K562 (cell line): Measurements from ENCODE around the gene ADAMTS1. TPM values are rescaled to one million over a fixed set of nuclear protein-coding genes. Genes with fewer than 3 reads are reported as not detected.

ENCODE experiments used
- ATAC-seq: fragments of 200-7000 bp; cut with Tn5 transposase; 3 replicates; pipeline ENCODE4 v1.9.1; 2020; ENCODE audit warnings: moderate library complexity
- BruUV-seq: library from RNA; stranded (reverse); fragments of 400-500 nt; replicated peaks from 2 replicates; lab custom pipeline; 2021; lab: Mats Ljungman, UMichigan
- CTCF ChIA-PET: fragments of 300-600 bp; formaldehyde crosslinking; extraction: SDS; loops from one replicate; lab custom pipeline; 2021; ENCODE audit warnings: low intra/inter-chr PET ratio; lab: Yijun Ruan, JAX
- POLR2A ChIA-PET: fragments of 300-600, 350-650 bp; sonication (Branson Sonifier 250); formaldehyde crosslinking; extraction: SDS; loops from one replicate; lab custom pipeline; 2021; ENCODE audit warnings: antibody characterized with exemption, inconsistent platforms; lab: Yijun Ruan, JAX
- DNase-seq, 4 experiments: peaks; one replicate each; pipeline versions ENCODE4 v3.0.0 to v3.0.0-alpha.2; 2011 to 2018; ENCODE audit warnings: low spot score in 3 of 4, mixed read lengths in 3 of 4; ENCODE audit errors: extremely low read depth in 1 of 4
- FAIRE-seq: peaks from 2 replicates; lab custom pipeline; 2011; peaks lifted over from hg19 to GRCh38; lab: Jason Lieb, UNC
- H2AFZ ChIP-seq: 2 replicates; pipeline ENCODE4 v1.6.0; 2011; ENCODE audit warnings: low read depth, low read length, control low read depth, inconsistent platforms
- H3K27ac ChIP-seq: fragments of 200-600 bp; 3 replicates; pipeline ENCODE4 v1.8.0; 2011; ENCODE audit warnings: low read depth, mild to moderate bottlenecking, control low read depth, inconsistent platforms, low read length, moderate library complexity, mixed read lengths; ENCODE audit errors: extremely low read depth
- H3K27me3 ChIP-seq, 2 experiments: fragments of 300-600 bp in 1 of 2; 2 replicates in 1 of 2; 3 replicates in 1 of 2; pipeline versions ENCODE4 v1.6.0 to v1.8.0; 2011; ENCODE audit warnings: inconsistent platforms in 2 of 2, low read length in 2 of 2, mild to moderate bottlenecking in 1 of 2, mixed read lengths in 1 of 2, moderate library complexity in 1 of 2; ENCODE audit not compliant: control insufficient read depth in 2 of 2, insufficient read depth in 2 of 2
- H3K36me3 ChIP-seq: fragments of 300-600 bp; 3 replicates; pipeline ENCODE4 v1.8.0; 2011; ENCODE audit warnings: mild to moderate bottlenecking, low read length, inconsistent platforms; ENCODE audit not compliant: control insufficient read depth, insufficient read depth
- H3K4me1 ChIP-seq, 2 experiments: fragments of 200-600 bp in 1 of 2; replicated peaks in 1 of 2; 2 replicates in 1 of 2; 3 replicates in 1 of 2; pipeline versions ENCODE4 v1.5.1 to v1.8.0; 2011; ENCODE audit warnings: inconsistent platforms in 2 of 2, low read length in 2 of 2, mild to moderate bottlenecking in 1 of 2, mixed read lengths in 1 of 2, moderate library complexity in 1 of 2; ENCODE audit not compliant: control insufficient read depth in 2 of 2, insufficient read depth in 2 of 2
- H3K4me2 ChIP-seq: 2 replicates; pipeline ENCODE4 v1.6.1; 2011; ENCODE audit warnings: low read length, control low read depth, inconsistent platforms, mixed read lengths; ENCODE audit not compliant: insufficient read depth
- H3K4me3 ChIP-seq: fragments of 200-600 bp; sonication (generic), shearing (Covaris generic); 2 replicates; pipeline ENCODE4 v1.5.1; 2016; ENCODE audit warnings: control low read depth, inconsistent platforms
- H3K79me2 ChIP-seq: fragments of 200-600 bp; 3 replicates; pipeline ENCODE4 v1.8.0; 2011; ENCODE audit warnings: low read length, inconsistent platforms; ENCODE audit not compliant: control insufficient read depth, insufficient read depth
- H3K9ac ChIP-seq, 2 experiments: 2 replicates each; pipeline versions ENCODE4 v1.6.0 to v1.6.1; 2011; ENCODE audit warnings: low read depth in 2 of 2, low read length in 2 of 2, control low read depth in 1 of 2, inconsistent platforms in 1 of 2, mild to moderate bottlenecking in 1 of 2, mixed read lengths in 1 of 2; ENCODE audit not compliant: insufficient read depth in 1 of 2
- H3K9me1 ChIP-seq: one replicate; pipeline ENCODE4 v1.6.0; 2011; ENCODE audit warnings: inconsistent platforms, mild to moderate bottlenecking, low read length, moderate library complexity; ENCODE audit not compliant: control insufficient read depth, insufficient read depth
- H3K9me3 ChIP-seq: replicated peaks from 2 replicates; pipeline ENCODE4 v1.5.1; 2011; ENCODE audit warnings: low read depth, low read length, inconsistent platforms; ENCODE audit not compliant: control insufficient read depth, insufficient read depth
- H4K20me1 ChIP-seq: replicated peaks from 2 replicates; pipeline ENCODE4 v1.6.1; 2011; ENCODE audit warnings: low read length, inconsistent platforms, mixed read lengths; ENCODE audit not compliant: control insufficient read depth, insufficient read depth
- ATF1 ChIP-seq, 2 experiments: fragments of 450-650 bp in 1 of 2; IDR thresholded peaks; 2 replicates each; pipeline ENCODE4 v1.6.1; 2016; ENCODE audit warnings: missing compliant biosample characterization in 1 of 2, missing genetic modification characterization in 1 of 2
- CBFA2T2 ChIP-seq: fragments of 450-650 bp; conservative IDR thresholded peaks from 2 replicates; pipeline ENCODE4 v1.6.1; 2017; ENCODE audit warnings: mild to moderate bottlenecking
- MLX ChIP-seq, 2 experiments: fragments of 450-650 bp in 1 of 2; sonication (generic) in 1 of 2; formaldehyde crosslinking; conservative IDR thresholded peaks; 2 replicates each; pipeline versions ENCODE4 v1.4.0 to v1.8.1; 2020 to 2022; ENCODE audit warnings: mild to moderate bottlenecking in 1 of 2, missing genetic modification reagents in 1 of 2
- PHTF2 ChIP-seq: fragments of 250-450 bp; sonication (Bioruptor Pico); IDR thresholded peaks from 2 replicates; pipeline ENCODE4 v1.5.0; 2021; ENCODE audit warnings: mild to moderate bottlenecking
- RFX5 ChIP-seq: IDR thresholded peaks from 2 replicates; pipeline ENCODE4 v1.6.1; 2011; ENCODE audit warnings: low read depth, mild to moderate bottlenecking, improper control_type of control experiment, low read length
- TAF1 ChIP-seq: IDR thresholded peaks from 2 replicates; pipeline ENCODE4 v1.6.1; 2011; ENCODE audit warnings: mild to moderate bottlenecking, low read length, moderate library complexity; ENCODE audit not compliant: insufficient read depth, control insufficient read depth, severe bottlenecking; ENCODE audit errors: extremely low read depth
- WGBS: fragments of 100-300 bp; shearing (Covaris generic); methylation state at CpG from one replicate; pipeline ENCODE4 v1.1.6; 2016; ENCODE audit warnings: low coverage, mixed read lengths; ENCODE audit not compliant: insufficient coverage; ENCODE audit errors: missing lambda C conversion rate; 5-methylcytosine and 5-hydroxymethylcytosine counted together
- in situ Hi-C: fragments of 300-500 bp; cut with MboI; formaldehyde crosslinking; loops from 4 replicates; pipeline ENCODE4 v1.15.0; 2018; ENCODE audit warnings: inconsistent platforms, mixed read lengths
- intact Hi-C: fragments of 100-400 bp; cut with micrococcal nuclease; formaldehyde crosslinking; loops from 2 replicates; pipeline ENCODE4 v1.14.2; 2022
- polyA plus RNA-seq, 8 experiments: library from polyadenylated mRNA; depleted of rRNA in 4 of 8; stranded (reverse) in 5 of 8; unstranded in 3 of 8; fragments of >200 nt; fragmentation: Nextera tagmentation in 2 of 8; fragmentation: Illumina TruSeq in 1 of 8; extraction: Ambion mirVana in 2 of 8; extraction: Trizol in 1 of 8; gene quantifications; 2 replicates each; pipeline versions ENCODE4 v1.2.1 to v1.2.3, GENCODE V29; 2011 to 2014; ENCODE audit warnings: inconsistent platforms in 1 of 8, missing spikeins in 1 of 8
- total RNA-seq, 7 experiments: library from RNA; depleted of rRNA in 6 of 7; stranded (reverse); fragments of >200 nt in 6 of 7; fragmentation: Illumina TruSeq in 2 of 7; extraction: Trizol in 2 of 7; gene quantifications; 2 replicates each; pipeline versions ENCODE4 v1.2.1 to v1.2.3, GENCODE V29; 2011 to 2021; ENCODE audit warnings: low replicate concordance in 1 of 7
- TF ChIP-seq, protein P1 (sequence below): fragments of 250-450 bp; sonication (Bioruptor Pico); IDR thresholded peaks from 2 replicates; pipeline ENCODE4 v1.9.0; 2021; ENCODE audit warnings: mild to moderate bottlenecking
- TF ChIP-seq, protein P2 (sequence below), 3 experiments: fragments of 200-800 bp in 1 of 3; fragments of 250-450 bp in 1 of 3; fragments of 450-650 bp in 1 of 3; sonication (Bioruptor Pico) in 1 of 3; sonication (Bioruptor generic) in 1 of 3; formaldehyde crosslinking in 1 of 3; IDR thresholded peaks; 2 replicates each; pipeline versions ENCODE4 v1.6.1 to v1.8.0; 2016 to 2022; ENCODE audit warnings: mild to moderate bottlenecking in 2 of 3, missing genetic modification characterization in 2 of 3, missing compliant biosample characterization in 1 of 3, moderate library complexity in 1 of 3

ADAMTS1 gene
- total and polyA plus RNA-seq, 9 of the 15 experiments (the other 6 are each of a cell fraction or from before 2014, with no cell fraction given), result 0.01 to 0.58 TPM; not detected in 7

GRCh38 chr21:26851109-26851944, 6.1 kb upstream of the ADAMTS1 start (continued):
- TF ChIP-seq, protein P1, sequence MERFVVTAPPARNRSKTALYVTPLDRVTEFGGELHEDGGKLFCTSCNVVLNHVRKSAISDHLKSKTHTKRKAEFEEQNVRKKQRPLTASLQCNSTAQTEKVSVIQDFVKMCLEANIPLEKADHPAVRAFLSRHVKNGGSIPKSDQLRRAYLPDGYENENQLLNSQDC (CRISPR knock-in tag), result no peak
- TF ChIP-seq CBFA2T2 (no peak), PHTF2 (CRISPR knock-in tag) (no peak), TAF1 (no peak)
- TF ChIP-seq, all 486 proteins: peak for 0

DNA sequence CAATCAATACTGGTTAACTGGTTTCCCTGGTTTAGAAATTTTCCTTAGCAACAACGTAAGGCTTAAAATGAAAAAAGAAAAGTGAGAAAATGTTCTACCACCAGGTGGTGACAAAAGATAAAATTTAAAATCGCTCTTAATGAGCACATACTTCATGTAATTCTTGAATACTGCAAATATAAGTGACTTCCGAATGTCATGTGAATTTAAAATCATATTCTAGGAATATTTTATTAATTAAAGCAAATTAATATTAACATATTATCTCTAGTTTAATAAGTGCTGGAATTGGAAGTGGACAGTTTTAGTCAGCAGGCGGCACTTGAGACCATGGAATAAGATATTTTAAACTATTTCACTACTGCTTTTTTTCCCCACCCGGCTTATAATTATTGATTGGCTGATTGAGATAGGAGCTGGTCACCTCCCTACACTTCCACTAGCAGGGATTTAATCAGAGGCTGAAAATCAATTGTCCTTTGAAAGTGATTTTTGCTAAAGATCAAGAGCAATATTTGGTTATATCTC, 5.0 kb upstream of the ADAMTS1 start:
- ChIA-PET POLR2A (no interaction called here), CTCF (interaction anchor here (0.6 to 3.8 kb wide), 9 partner anchors 632 to 1943 kb away, joined by 3 to 93 read pairs (median 4); no protein-coding TSS in a partner anchor)
- Histone ChIP-seq H3K27ac (no peak overlapping the region), H3K27me3 (no peaks in the 10 kb centered on the region), H3K4me2 (no peak overlapping the region), H2AFZ (no peak overlapping the region), H3K36me3 (no peaks in the 10 kb centered on the region), H3K4me3 (no peak overlapping the region), H3K4me1 (no peaks in the 10 kb centered on the region; a peak in 1 of 5 replicates), H3K79me2 (no peaks in the 10 kb centered on the region), H4K20me1 (no peaks in the 10 kb centered on the region), H3K9me3 (no peaks in the 10 kb centered on the region), H3K9ac (no peak overlapping the region), H3K9me1 (no peaks in the 10 kb centered on the region)
- in situ Hi-C loops (no loop called here), intact Hi-C loops (loop anchor here (1.0 to 5.0 kb wide), 4 partner anchors 851 to 1895 kb away; no protein-coding TSS in a partner anchor)
- ATAC-seq (peak; percentile 67; the same call in 2 of the 3 replicates), DNase-seq (peak in 2 of 4 experiments; percentile 15 to 45), FAIRE-seq (peak; percentile 60)
- no TSS peak for BruUV-seq
- 2% methylated on average over 5 of the region's 5 CpGs for WGBS
- TF ChIP-seq, protein P2, sequence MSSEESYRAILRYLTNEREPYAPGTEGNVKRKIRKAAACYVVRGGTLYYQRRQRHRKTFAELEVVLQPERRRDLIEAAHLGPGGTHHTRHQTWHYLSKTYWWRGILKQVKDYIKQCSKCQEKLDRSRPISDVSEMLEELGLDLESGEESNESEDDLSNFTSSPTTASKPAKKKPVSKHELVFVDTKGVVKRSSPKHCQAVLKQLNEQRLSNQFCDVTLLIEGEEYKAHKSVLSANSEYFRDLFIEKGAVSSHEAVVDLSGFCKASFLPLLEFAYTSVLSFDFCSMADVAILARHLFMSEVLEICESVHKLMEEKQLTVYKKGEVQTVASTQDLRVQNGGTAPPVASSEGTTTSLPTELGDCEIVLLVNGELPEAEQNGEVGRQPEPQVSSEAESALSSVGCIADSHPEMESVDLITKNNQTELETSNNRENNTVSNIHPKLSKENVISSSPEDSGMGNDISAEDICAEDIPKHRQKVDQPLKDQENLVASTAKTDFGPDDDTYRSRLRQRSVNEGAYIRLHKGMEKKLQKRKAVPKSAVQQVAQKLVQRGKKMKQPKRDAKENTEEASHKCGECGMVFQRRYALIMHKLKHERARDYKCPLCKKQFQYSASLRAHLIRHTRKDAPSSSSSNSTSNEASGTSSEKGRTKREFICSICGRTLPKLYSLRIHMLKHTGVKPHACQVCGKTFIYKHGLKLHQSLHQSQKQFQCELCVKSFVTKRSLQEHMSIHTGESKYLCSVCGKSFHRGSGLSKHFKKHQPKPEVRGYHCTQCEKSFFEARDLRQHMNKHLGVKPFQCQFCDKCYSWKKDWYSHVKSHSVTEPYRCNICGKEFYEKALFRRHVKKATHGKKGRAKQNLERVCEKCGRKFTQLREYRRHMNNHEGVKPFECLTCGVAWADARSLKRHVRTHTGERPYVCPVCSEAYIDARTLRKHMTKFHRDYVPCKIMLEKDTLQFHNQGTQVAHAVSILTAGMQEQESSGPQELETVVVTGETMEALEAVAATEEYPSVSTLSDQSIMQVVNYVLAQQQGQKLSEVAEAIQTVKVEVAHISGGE (CRISPR knock-in tag; IDR thresholded peaks at IDR 0.05), result no peak
- TF ChIP-seq MLX (CRISPR knock-in tag; conservative IDR thresholded peaks at IDR 0.05) (no peak), RFX5 (0 out of 2 replicates have a peak, but pooled peaks have one; percentile 32), ATF1 (CRISPR knock-in tag; IDR thresholded peaks at IDR 0.05) (no peak), ATF1 (tag; IDR thresholded peaks at IDR 0.05) (no peak)
